ENCODE measurements around the gene ROBO2.

DNA sequence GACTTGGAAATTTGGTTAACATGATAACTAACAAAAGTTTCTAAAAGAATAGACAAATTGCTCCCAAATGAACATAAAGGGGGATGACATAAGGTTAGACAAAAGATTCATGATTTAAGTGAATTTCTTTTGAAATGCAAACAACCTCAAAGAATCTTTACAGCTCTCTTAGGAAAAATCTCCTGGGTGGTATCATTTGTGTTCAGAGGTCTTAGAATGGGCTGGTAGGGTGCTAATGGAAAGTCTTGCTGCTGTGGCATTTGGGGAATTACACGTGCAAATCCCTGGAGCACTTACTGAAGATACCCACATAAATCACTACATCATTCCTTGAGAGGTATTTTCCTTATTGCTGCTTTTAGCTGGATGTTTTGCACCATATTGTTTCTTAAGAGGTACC, 14.4 kb upstream of the ROBO2 start:
- TF ChIP-seq YY1 (IDR thresholded peaks at IDR 0.05; ENCODE audit: extremely low read depth, insufficient replicate concordance, low read depth, low read length), result no peak
- TF ChIP-seq, protein P1, sequence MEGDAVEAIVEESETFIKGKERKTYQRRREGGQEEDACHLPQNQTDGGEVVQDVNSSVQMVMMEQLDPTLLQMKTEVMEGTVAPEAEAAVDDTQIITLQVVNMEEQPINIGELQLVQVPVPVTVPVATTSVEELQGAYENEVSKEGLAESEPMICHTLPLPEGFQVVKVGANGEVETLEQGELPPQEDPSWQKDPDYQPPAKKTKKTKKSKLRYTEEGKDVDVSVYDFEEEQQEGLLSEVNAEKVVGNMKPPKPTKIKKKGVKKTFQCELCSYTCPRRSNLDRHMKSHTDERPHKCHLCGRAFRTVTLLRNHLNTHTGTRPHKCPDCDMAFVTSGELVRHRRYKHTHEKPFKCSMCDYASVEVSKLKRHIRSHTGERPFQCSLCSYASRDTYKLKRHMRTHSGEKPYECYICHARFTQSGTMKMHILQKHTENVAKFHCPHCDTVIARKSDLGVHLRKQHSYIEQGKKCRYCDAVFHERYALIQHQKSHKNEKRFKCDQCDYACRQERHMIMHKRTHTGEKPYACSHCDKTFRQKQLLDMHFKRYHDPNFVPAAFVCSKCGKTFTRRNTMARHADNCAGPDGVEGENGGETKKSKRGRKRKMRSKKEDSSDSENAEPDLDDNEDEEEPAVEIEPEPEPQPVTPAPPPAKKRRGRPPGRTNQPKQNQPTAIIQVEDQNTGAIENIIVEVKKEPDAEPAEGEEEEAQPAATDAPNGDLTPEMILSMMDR (IDR thresholded peaks at IDR 0.05 in 2 of 3, conservative IDR thresholded peaks at IDR 0.05 in 1 of 3; ENCODE audit: borderline replicate concordance in 1 of 3, insufficient read depth in 1 of 3, low read depth in 2 of 3, low read length in 2 of 3), result no peak
- no peak for TF ChIP-seq EZH2 (IDR thresholded peaks at IDR 0.05)

Data from HCT116 (cell line).